CD4-positive, alpha-beta T cell treated with Interleukin-6 at 100 ng/mL for 8 hours (primary cell): ENCODE results near the gene RDH12.

Experiments
- DNase-seq: peaks from one replicate; pipeline ENCODE4 v3.0.0-alpha.2; 2020; ENCODE audit warnings: mixed read lengths, low spot score

Gene RDH12

GRCh38 chr14:67749341-67750084, 47.8 kb downstream of the RDH12 start:
- DNase-seq = no peak

- DNase-seq = no peak
Observed at GRCh38 chr14:67756496-67756895, 54.8 kb downstream of the RDH12 start.

- no peak for DNase-seq
Observed at GRCh38 chr14:67757175-67757574, 55.5 kb downstream of the RDH12 start.

GRCh38 chr14:67759916-67760315, 58.2 kb downstream of the RDH12 start:
- DNase-seq = no peak

- no peak for DNase-seq
Observed at GRCh38 chr14:67762051-67762450, 60.4 kb downstream of the RDH12 start.

GRCh38 chr14:67763158-67763822, 61.6 kb downstream of the RDH12 start:
- no peak for DNase-seq

- no peak for DNase-seq
Observed at GRCh38 chr14:67764496-67764895, 62.8 kb downstream of the RDH12 start.

GRCh38 chr14:67765192-67765834, 63.6 kb downstream of the RDH12 start:
- DNase-seq = no peak

GRCh38 chr14:67766035-67766680, 64.5 kb downstream of the RDH12 start:
- DNase-seq = no peak

GRCh38 chr14:67768219-67768618, 66.5 kb downstream of the RDH12 start:
- no peak for DNase-seq

GRCh38 chr14:67773844-67774377, 72.2 kb downstream of the RDH12 start:
- DNase-seq = no peak

GRCh38 chr14:67776653-67777322, 75.1 kb downstream of the RDH12 start:
- DNase-seq = no peak

GRCh38 chr14:67778792-67779191, 77.1 kb downstream of the RDH12 start:
- no peak for DNase-seq

GRCh38 chr14:67782090-67782489, 80.4 kb downstream of the RDH12 start:
- DNase-seq = no peak
